Breast epithelium (tissue), 3 donors: ENCODE results near the gene EFHD2.

Experiments
- CTCF ChIP-seq, 3 donors: fragments of 450-650 bp; IDR thresholded peaks; one replicate each; pipeline ENCODE4 v1.5.1; 2016 to 2017; ENCODE audit warnings: antibody characterized with exemption in 3 of 3, mild to moderate bottlenecking in 3 of 3, moderate library complexity in 3 of 3
- POLR2AphosphoS5 ChIP-seq, 3 donors: sonication (generic); formaldehyde crosslinking; IDR thresholded peaks; one replicate each; pipeline ENCODE4 v1.6.1; 2017; ENCODE audit warnings: antibody characterized with exemption in 3 of 3

- TF ChIP-seq CTCF (IDR thresholded peaks at IDR 0.05) = no peak
- TF ChIP-seq POLR2AphosphoS5 (IDR thresholded peaks at IDR 0.05) = no peak
Measured at GRCh38 chr1:15432324-15432723, 22.6 kb downstream of the EFHD2 start.
